LoVo (cell line): ENCODE measurements around the gene SIX1.
A peak's percentile ranks its signal among the peaks of the same experiment; 100 is the strongest.

Source experiments
- DNase-seq: peaks from one replicate; pipeline ENCODE4 v3.0.0-alpha.2; 2016; ENCODE audit warnings: low spot score

The SIX1 gene

GRCh38 chr14:60655119-60655897 lies 6.0 kb upstream of the SIX1 start:
- no peak for DNase-seq

GRCh38 chr14:60654334-60654821 lies 5.1 kb upstream of the SIX1 start:
- no peak for DNase-seq

GRCh38 chr14:60653701-60654161 lies 4.5 kb upstream of the SIX1 start:
- no peak for DNase-seq

- no peak for DNase-seq
Measured at GRCh38 chr14:60652674-60653651, 3.7 kb upstream of the SIX1 start.

- DNase-seq = no peak
Measured at GRCh38 chr14:60651796-60652673, 2.8 kb upstream of the SIX1 start.

- DNase-seq = no peak
Measured at GRCh38 chr14:60651086-60651795, 2.0 kb upstream of the SIX1 start.

GRCh38 chr14:60650373-60650961 lies 1.2 kb upstream of the SIX1 start:
- no peak for DNase-seq

GRCh38 chr14:60649875-60650372 lies 647 bp upstream of the SIX1 start:
- no peak for DNase-seq

GRCh38 chr14:60648249-60648933 lies 886 bp downstream of the SIX1 start:
- DNase-seq = no peak

GRCh38 chr14:60647837-60648248 lies 1.4 kb downstream of the SIX1 start:
- DNase-seq = no peak

- peak; percentile 31 for DNase-seq
Measured at GRCh38 chr14:60647081-60647836, 2.0 kb downstream of the SIX1 start.

GRCh38 chr14:60646226-60646818 lies 3.0 kb downstream of the SIX1 start:
- DNase-seq = no peak

- DNase-seq = no peak
Measured at GRCh38 chr14:60645126-60645741, 4.0 kb downstream of the SIX1 start.

- no peak for DNase-seq
Measured at GRCh38 chr14:60644666-60645065, 4.6 kb downstream of the SIX1 start.

- no peak for DNase-seq
Measured at GRCh38 chr14:60643463-60644314, 5.6 kb downstream of the SIX1 start.

- DNase-seq = no peak
Measured at GRCh38 chr14:60643141-60643462, 6.2 kb downstream of the SIX1 start.
